ENCODE measurements around the gene MARK2.

MARK2 gene

GRCh38 chr11:63871962-63872799, 33.3 kb downstream of the MARK2 start:
- Histone ChIP-seq H3K9me3 (ENCODE audit: control insufficient read depth in 1 of 2, low read length in 2 of 2) (no peaks in the 10 kb centered on the region), H3K27me3 (ENCODE audit: low read depth, low read length) (no peaks in the 10 kb centered on the region), H3K4me3 (ENCODE audit: low read depth in 1 of 2, low read length in 2 of 2) (peak overlapping the region in 1 of 2 donors; percentile 5), H3K36me3 (ENCODE audit: control insufficient read depth in 1 of 2, insufficient read depth in 2 of 2, low read length in 2 of 2) (peaks cover 6 to 8% of the 10 kb centered on the region in 2 donors), H3K4me1 (ENCODE audit: control insufficient read depth in 1 of 2, insufficient read depth in 2 of 2, low read length in 2 of 2) (peaks cover 30 to 67% of the 10 kb centered on the region in 2 donors), H3K27ac (ENCODE audit: low read length) (peak overlapping the region; percentile 10)

GRCh38 chr11:63872800-63873197, 33.9 kb downstream of the MARK2 start:
- Histone ChIP-seq H3K4me3 (ENCODE audit: low read depth in 1 of 2, low read length in 2 of 2) (no peak overlapping the region), H3K9me3 (ENCODE audit: control insufficient read depth in 1 of 2, low read length in 2 of 2) (no peaks in the 10 kb centered on the region), H3K27me3 (ENCODE audit: low read depth, low read length) (no peaks in the 10 kb centered on the region), H3K27ac (ENCODE audit: low read length) (no peak overlapping the region), H3K36me3 (ENCODE audit: control insufficient read depth in 1 of 2, insufficient read depth in 2 of 2, low read length in 2 of 2) (peaks cover 6 to 8% of the 10 kb centered on the region in 2 donors), H3K4me1 (ENCODE audit: control insufficient read depth in 1 of 2, insufficient read depth in 2 of 2, low read length in 2 of 2) (peaks cover 30 to 67% of the 10 kb centered on the region in 2 donors)

GRCh38 chr11:63873311-63873710, 34.4 kb downstream of the MARK2 start:
- Histone ChIP-seq H3K4me3 (ENCODE audit: low read depth in 1 of 2, low read length in 2 of 2) (no peak overlapping the region), H3K4me1 (ENCODE audit: control insufficient read depth in 1 of 2, insufficient read depth in 2 of 2, low read length in 2 of 2) (peaks cover 28 to 66% of the 10 kb centered on the region in 2 donors), H3K9me3 (ENCODE audit: control insufficient read depth in 1 of 2, low read length in 2 of 2) (no peaks in the 10 kb centered on the region), H3K27me3 (ENCODE audit: low read depth, low read length) (no peaks in the 10 kb centered on the region), H3K36me3 (ENCODE audit: control insufficient read depth in 1 of 2, insufficient read depth in 2 of 2, low read length in 2 of 2) (peaks cover 6 to 8% of the 10 kb centered on the region in 2 donors), H3K27ac (ENCODE audit: low read length) (no peak overlapping the region)

GRCh38 chr11:63874511-63874910, 35.6 kb downstream of the MARK2 start:
- H3K4me3 ChIP-seq (ENCODE audit: low read depth in 1 of 2, low read length in 2 of 2): no peak overlapping the region
- no peaks in the 10 kb centered on the region for H3K27me3 ChIP-seq (ENCODE audit: low read depth, low read length)
- no peaks in the 10 kb centered on the region for H3K9me3 ChIP-seq (ENCODE audit: control insufficient read depth in 1 of 2, low read length in 2 of 2)
- H3K36me3 ChIP-seq (ENCODE audit: control insufficient read depth in 1 of 2, insufficient read depth in 2 of 2, low read length in 2 of 2): peaks cover 6 to 8% of the 10 kb centered on the region in 2 donors
- H3K4me1 ChIP-seq (ENCODE audit: control insufficient read depth in 1 of 2, insufficient read depth in 2 of 2, low read length in 2 of 2): peaks cover 21 to 58% of the 10 kb centered on the region in 2 donors
- H3K27ac ChIP-seq (ENCODE audit: low read length): no peak overlapping the region

GRCh38 chr11:63875506-63876065, 36.7 kb downstream of the MARK2 start:
- Histone ChIP-seq H3K4me1 (ENCODE audit: control insufficient read depth in 1 of 2, insufficient read depth in 2 of 2, low read length in 2 of 2) (peaks cover 21 to 58% of the 10 kb centered on the region in 2 donors), H3K36me3 (ENCODE audit: control insufficient read depth in 1 of 2, insufficient read depth in 2 of 2, low read length in 2 of 2) (peaks cover 6 to 8% of the 10 kb centered on the region in 2 donors), H3K27me3 (ENCODE audit: low read depth, low read length) (no peaks in the 10 kb centered on the region), H3K27ac (ENCODE audit: low read length) (no peak overlapping the region), H3K4me3 (ENCODE audit: low read depth in 1 of 2, low read length in 2 of 2) (no peak overlapping the region), H3K9me3 (ENCODE audit: control insufficient read depth in 1 of 2, low read length in 2 of 2) (no peaks in the 10 kb centered on the region)

- Histone ChIP-seq H3K4me1 (ENCODE audit: control insufficient read depth in 1 of 2, insufficient read depth in 2 of 2, low read length in 2 of 2) (peaks cover 17 to 51% of the 10 kb centered on the region in 2 donors), H3K4me3 (ENCODE audit: low read depth in 1 of 2, low read length in 2 of 2) (no peak overlapping the region), H3K9me3 (ENCODE audit: control insufficient read depth in 1 of 2, low read length in 2 of 2) (no peaks in the 10 kb centered on the region), H3K27me3 (ENCODE audit: low read depth, low read length) (no peaks in the 10 kb centered on the region), H3K27ac (ENCODE audit: low read length) (no peak overlapping the region), H3K36me3 (ENCODE audit: control insufficient read depth in 1 of 2, insufficient read depth in 2 of 2, low read length in 2 of 2) (peaks cover 6 to 8% of the 10 kb centered on the region in 2 donors)
Measured at GRCh38 chr11:63876616-63877015, 37.7 kb downstream of the MARK2 start.

GRCh38 chr11:63877658-63878241, 38.8 kb downstream of the MARK2 start:
- H3K27me3 ChIP-seq (ENCODE audit: low read depth, low read length): no peaks in the 10 kb centered on the region
- H3K9me3 ChIP-seq (ENCODE audit: control insufficient read depth in 1 of 2, low read length in 2 of 2): no peaks in the 10 kb centered on the region
- peaks cover 8 to 41% of the 10 kb centered on the region in 2 donors for H3K4me1 ChIP-seq (ENCODE audit: control insufficient read depth in 1 of 2, insufficient read depth in 2 of 2, low read length in 2 of 2)
- no peak overlapping the region for H3K27ac ChIP-seq (ENCODE audit: low read length)
- H3K4me3 ChIP-seq (ENCODE audit: low read depth in 1 of 2, low read length in 2 of 2): no peak overlapping the region
- H3K36me3 ChIP-seq (ENCODE audit: control insufficient read depth in 1 of 2, insufficient read depth in 2 of 2, low read length in 2 of 2): peaks cover 6 to 8% of the 10 kb centered on the region in 2 donors

- Histone ChIP-seq H3K9me3 (ENCODE audit: control insufficient read depth in 1 of 2, low read length in 2 of 2) (no peaks in the 10 kb centered on the region), H3K4me1 (ENCODE audit: control insufficient read depth in 1 of 2, insufficient read depth in 2 of 2, low read length in 2 of 2) (peaks cover 12 to 27% of the 10 kb centered on the region in 2 donors), H3K4me3 (ENCODE audit: low read depth in 1 of 2, low read length in 2 of 2) (no peak overlapping the region), H3K27me3 (ENCODE audit: low read depth, low read length) (no peaks in the 10 kb centered on the region), H3K36me3 (ENCODE audit: control insufficient read depth in 1 of 2, insufficient read depth in 2 of 2, low read length in 2 of 2) (peaks cover 6 to 8% of the 10 kb centered on the region in 2 donors), H3K27ac (ENCODE audit: low read length) (no peak overlapping the region)
Measured at GRCh38 chr11:63879598-63880402, 40.9 kb downstream of the MARK2 start.

GRCh38 chr11:63880403-63880790, 41.5 kb downstream of the MARK2 start:
- no peak overlapping the region for H3K27ac ChIP-seq (ENCODE audit: low read length)
- peaks cover 12 to 26% of the 10 kb centered on the region in 2 donors for H3K4me1 ChIP-seq (ENCODE audit: control insufficient read depth in 1 of 2, insufficient read depth in 2 of 2, low read length in 2 of 2)
- H3K4me3 ChIP-seq (ENCODE audit: low read depth in 1 of 2, low read length in 2 of 2): no peak overlapping the region
- H3K9me3 ChIP-seq (ENCODE audit: control insufficient read depth in 1 of 2, low read length in 2 of 2): no peaks in the 10 kb centered on the region
- no peaks in the 10 kb centered on the region for H3K27me3 ChIP-seq (ENCODE audit: low read depth, low read length)
- H3K36me3 ChIP-seq (ENCODE audit: control insufficient read depth in 1 of 2, insufficient read depth in 2 of 2, low read length in 2 of 2): peaks cover 6% of the 10 kb centered on the region in 2 donors

GRCh38 chr11:63882555-63883242, 43.8 kb downstream of the MARK2 start:
- Histone ChIP-seq H3K4me3 (ENCODE audit: low read depth in 1 of 2, low read length in 2 of 2) (no peak overlapping the region), H3K4me1 (ENCODE audit: control insufficient read depth in 1 of 2, insufficient read depth in 2 of 2, low read length in 2 of 2) (peaks cover 15 to 31% of the 10 kb centered on the region in 2 donors), H3K9me3 (ENCODE audit: control insufficient read depth in 1 of 2, low read length in 2 of 2) (no peaks in the 10 kb centered on the region), H3K27me3 (ENCODE audit: low read depth, low read length) (no peaks in the 10 kb centered on the region), H3K36me3 (ENCODE audit: control insufficient read depth in 1 of 2, insufficient read depth in 2 of 2, low read length in 2 of 2) (no peaks in the 10 kb centered on the region), H3K27ac (ENCODE audit: low read length) (no peak overlapping the region)
